Neuronal stem cell (in vitro differentiated cells): ENCODE measurements around the gene ANXA3.

Experiments used
- DNase-seq: peaks from one replicate; pipeline ENCODE4 v3.0.0-alpha.2; 2013; ENCODE audit warnings: low spot score
- H2AFZ ChIP-seq: one replicate; pipeline ENCODE4 v1.6.1; 2013; ENCODE audit warnings: mild to moderate bottlenecking, low read length, inconsistent platforms
- H2AK5ac ChIP-seq: 2 replicates; pipeline ENCODE4 v1.6.1; 2013; ENCODE audit warnings: low read depth, mild to moderate bottlenecking, inconsistent platforms, low read length, moderate library complexity, mixed read lengths
- H2BK120ac ChIP-seq: 2 replicates; pipeline ENCODE4 v1.6.1; 2013; ENCODE audit warnings: low read depth, mild to moderate bottlenecking, inconsistent platforms, low read length, moderate library complexity, mixed read lengths
- H2BK12ac ChIP-seq: one replicate; pipeline ENCODE4 v1.6.1; 2013; ENCODE audit warnings: low read length, inconsistent platforms
- H2BK15ac ChIP-seq: 2 replicates; pipeline ENCODE4 v1.6.1; 2013; ENCODE audit warnings: mild to moderate bottlenecking, low read length, inconsistent platforms, mixed read lengths
- H2BK5ac ChIP-seq: one replicate; pipeline ENCODE4 v1.6.1; 2013; ENCODE audit warnings: inconsistent platforms, mild to moderate bottlenecking, low read length, moderate library complexity
- H3K14ac ChIP-seq: one replicate; pipeline ENCODE4 v1.6.1; 2013; ENCODE audit warnings: low read length, inconsistent platforms
- H3K18ac ChIP-seq: 2 replicates; pipeline ENCODE4 v1.6.1; 2013; ENCODE audit warnings: low read length, inconsistent platforms
- H3K23ac ChIP-seq: 2 replicates; pipeline ENCODE4 v1.6.1; 2013; ENCODE audit warnings: low read depth, mild to moderate bottlenecking, mixed read lengths, low read length, inconsistent platforms; ENCODE audit not compliant: poor library complexity
- H3K27ac ChIP-seq: replicated peaks from 3 replicates; pipeline ENCODE4 v1.5.1; 2013; ENCODE audit warnings: low read length, inconsistent platforms
- H3K27me3 ChIP-seq, 3 experiments: 2 replicates each; pipeline ENCODE4 v1.6.1; 2013; ENCODE audit warnings: low read length in 3 of 3, mild to moderate bottlenecking in 2 of 3, inconsistent platforms in 1 of 3, low read depth in 1 of 3, mixed read lengths in 1 of 3, moderate library complexity in 1 of 3; ENCODE audit not compliant: control insufficient read depth in 3 of 3, insufficient read depth in 3 of 3
- H3K36me3 ChIP-seq, 2 donors: replicated peaks in 1 of 2; 2 replicates each; pipeline ENCODE4 v1.6.1; 2013; ENCODE audit warnings: low read length in 2 of 2; ENCODE audit not compliant: control insufficient read depth in 2 of 2, insufficient read depth in 2 of 2
- H3K4ac ChIP-seq: 2 replicates; pipeline ENCODE4 v1.6.1; 2013; ENCODE audit warnings: inconsistent platforms, mild to moderate bottlenecking, low read length, moderate library complexity
- H3K4me1 ChIP-seq, 2 donors: 1 replicate in 1 of 2; 2 replicates in 1 of 2; pipeline ENCODE4 v1.6.1; 2013; ENCODE audit warnings: low read length in 2 of 2, low read depth in 1 of 2; ENCODE audit not compliant: control insufficient read depth in 2 of 2, insufficient read depth in 1 of 2
- H3K4me2 ChIP-seq: one replicate; pipeline ENCODE4 v1.6.1; 2013; ENCODE audit warnings: mild to moderate bottlenecking, low read length, inconsistent platforms; ENCODE audit not compliant: insufficient read depth, poor library complexity, severe bottlenecking
- H3K4me3 ChIP-seq, 2 donors: 2 replicates each; pipeline ENCODE4 v1.5.1; 2013; ENCODE audit warnings: low read length in 2 of 2, mild to moderate bottlenecking in 2 of 2, inconsistent platforms in 1 of 2, moderate library complexity in 1 of 2
- H3K79me1 ChIP-seq: one replicate; pipeline ENCODE4 v1.6.1; 2013; ENCODE audit warnings: low read depth, mild to moderate bottlenecking, inconsistent platforms, low read length, moderate library complexity
- H3K9ac ChIP-seq: one replicate; pipeline ENCODE4 v1.6.1; 2013; ENCODE audit warnings: mild to moderate bottlenecking, low read depth, low read length, inconsistent platforms; ENCODE audit not compliant: poor library complexity
- H3K9me3 ChIP-seq, 2 donors: replicated peaks in 1 of 2; 2 replicates each; pipeline versions ENCODE3 to v1.6.1; 2013; ENCODE audit warnings: low read length in 2 of 2, mild to moderate bottlenecking in 2 of 2, inconsistent platforms in 1 of 2, low read depth in 1 of 2, mixed read lengths in 1 of 2, moderate library complexity in 1 of 2; ENCODE audit not compliant: control insufficient read depth in 2 of 2, insufficient read depth in 1 of 2
- H4K8ac ChIP-seq: one replicate; pipeline ENCODE4 v1.6.1; 2013; ENCODE audit warnings: low read depth, mild to moderate bottlenecking, inconsistent platforms, low read length, moderate library complexity
- H4K91ac ChIP-seq: one replicate; pipeline ENCODE4 v1.6.1; 2013; ENCODE audit warnings: low read length, low read depth, mild to moderate bottlenecking, inconsistent platforms; ENCODE audit not compliant: poor library complexity
- WGBS, 2 donors: extraction: QIAGEN DNeasy Blood & Tissue Kit; methylation state at CpG; one replicate each; pipeline ENCODE4 v1.1.7; 2013; ENCODE audit warnings: missing lambda C conversion rate in 2 of 2, mixed read lengths in 1 of 2; ENCODE audit not compliant: insufficient read length in 2 of 2, insufficient replicate concordance in 1 of 2; ENCODE audit errors: extremely low coverage in 2 of 2; 5-methylcytosine and 5-hydroxymethylcytosine counted together

ANXA3 gene

GRCh38 chr4:78650106-78651024 lies 98.8 kb downstream of the ANXA3 start:
- no peak overlapping the region for H2AK5ac ChIP-seq
- H3K9me3 ChIP-seq = no peaks in the 10 kb centered on the region
- no peak overlapping the region for H2BK15ac ChIP-seq
- no peak overlapping the region for H2BK5ac ChIP-seq
- H4K8ac ChIP-seq = no peak overlapping the region
- no peak overlapping the region for H3K14ac ChIP-seq
- H3K4ac ChIP-seq = no peak overlapping the region
- no peak overlapping the region for H4K91ac ChIP-seq
- H3K4me3 ChIP-seq = no peak overlapping the region
- DNase-seq = no peak
- H3K4me1 ChIP-seq = peaks cover 0 to 3% of the 10 kb centered on the region in 2 donors
- H3K9ac ChIP-seq = no peak overlapping the region
- no peaks in the 10 kb centered on the region for H3K27me3 ChIP-seq
- H3K36me3 ChIP-seq = no peaks in the 10 kb centered on the region
- whole genome bisulfite sequencing, 2 donors = no CpG with 5 or more reads among the region's 3 CpGs
- no peak overlapping the region for H3K23ac ChIP-seq
- no peak overlapping the region for H3K4me2 ChIP-seq
- no peak overlapping the region for H3K27ac ChIP-seq
- H2AFZ ChIP-seq = no peak overlapping the region
- no peak overlapping the region for H2BK12ac ChIP-seq
- no peak overlapping the region for H3K18ac ChIP-seq
- H3K79me1 ChIP-seq = no peaks in the 10 kb centered on the region
- no peak overlapping the region for H2BK120ac ChIP-seq

DNA sequence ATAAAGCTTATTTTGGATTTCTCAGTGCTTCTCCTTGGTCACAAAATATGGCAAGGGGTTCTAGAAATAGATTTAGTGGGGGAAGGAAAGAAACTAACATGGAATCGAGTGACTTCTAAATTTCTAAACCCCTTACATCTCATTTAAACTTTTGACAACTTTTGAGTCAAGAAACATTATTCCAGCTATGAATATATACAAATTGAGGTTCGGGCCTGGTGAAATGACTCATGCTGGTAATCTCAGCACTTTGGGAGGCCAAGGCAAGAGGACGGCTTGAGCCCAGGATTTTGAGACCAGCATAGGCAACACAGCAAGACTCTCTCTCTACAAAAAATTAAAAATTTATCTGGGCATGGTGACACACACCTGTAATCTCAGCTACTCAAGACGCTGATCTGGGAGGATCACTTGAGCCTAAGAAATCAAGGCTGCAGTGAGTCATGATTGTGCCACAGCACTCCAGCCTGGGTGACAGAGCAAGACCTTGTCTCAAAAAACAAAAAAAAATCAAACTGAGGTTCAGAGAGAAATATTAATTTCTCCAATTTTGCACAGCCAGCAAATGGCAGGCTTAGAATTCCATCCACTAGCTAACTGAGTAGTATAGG lies 99.8 kb downstream of the ANXA3 start:
- Histone ChIP-seq H3K27ac (no peak overlapping the region), H3K4me1 (peaks cover 0 to 3% of the 10 kb centered on the region in 2 donors)
- no peak for DNase-seq

GRCh38 chr4:78652282-78652876 lies 100.8 kb downstream of the ANXA3 start:
- WGBS, 2 donors = no CpG with 5 or more reads among the region's 1 CpG
- Histone ChIP-seq H2AFZ (no peak overlapping the region), H3K27me3 (no peaks in the 10 kb centered on the region), H3K36me3 (no peaks in the 10 kb centered on the region), H2BK12ac (no peak overlapping the region), H4K8ac (no peak overlapping the region), H3K4me2 (no peak overlapping the region), H2AK5ac (no peak overlapping the region), H3K27ac (no peak overlapping the region), H3K9me3 (no peaks in the 10 kb centered on the region), H3K79me1 (no peaks in the 10 kb centered on the region), H3K23ac (no peak overlapping the region), H2BK15ac (no peak overlapping the region), H3K4me3 (no peak overlapping the region), H3K4me1 (peaks cover 0 to 3% of the 10 kb centered on the region in 2 donors), H3K9ac (no peak overlapping the region), H2BK5ac (no peak overlapping the region), H3K4ac (no peak overlapping the region), H2BK120ac (no peak overlapping the region), H3K18ac (no peak overlapping the region), H3K14ac (no peak overlapping the region), H4K91ac (no peak overlapping the region)
- DNase-seq = no peak

More for the DNA sequence above, 99.8 kb downstream of the ANXA3 start:
- Histone ChIP-seq H3K4me3 (no peak overlapping the region), H3K9me3 (no peaks in the 10 kb centered on the region), H4K8ac (no peak overlapping the region), H3K23ac (no peak overlapping the region), H2BK5ac (no peak overlapping the region), H3K14ac (no peak overlapping the region), H3K9ac (no peak overlapping the region), H3K36me3 (no peaks in the 10 kb centered on the region), H3K4ac (no peak overlapping the region), H2BK120ac (no peak overlapping the region), H3K27me3 (no peaks in the 10 kb centered on the region), H4K91ac (no peak overlapping the region), H2AK5ac (no peak overlapping the region), H3K4me2 (no peak overlapping the region), H2BK12ac (no peak overlapping the region), H3K18ac (no peak overlapping the region), H2BK15ac (no peak overlapping the region), H3K79me1 (no peaks in the 10 kb centered on the region), H2AFZ (no peak overlapping the region)
- no CpG with 5 or more reads among the region's 4 CpGs for WGBS, 2 donors

- WGBS, 2 donors = no CpG with 5 or more reads among the region's 2 CpGs
- no peaks in the 10 kb centered on the region for H3K79me1 ChIP-seq
- peaks cover 0 to 3% of the 10 kb centered on the region in 2 donors for H3K4me1 ChIP-seq
- no peak overlapping the region for H3K9ac ChIP-seq
- H3K14ac ChIP-seq = no peak overlapping the region
- no peak overlapping the region for H2BK15ac ChIP-seq
- H4K8ac ChIP-seq = no peak overlapping the region
- H3K4me3 ChIP-seq = no peak overlapping the region
- H3K27ac ChIP-seq = no peak overlapping the region
- H2AFZ ChIP-seq = no peak overlapping the region
- no peaks in the 10 kb centered on the region for H3K36me3 ChIP-seq
- no peak for DNase-seq
- H2AK5ac ChIP-seq = no peak overlapping the region
- no peak overlapping the region for H4K91ac ChIP-seq
- no peak overlapping the region for H2BK120ac ChIP-seq
- no peaks in the 10 kb centered on the region for H3K27me3 ChIP-seq
- no peak overlapping the region for H2BK12ac ChIP-seq
- H3K4ac ChIP-seq = no peak overlapping the region
- no peak overlapping the region for H3K4me2 ChIP-seq
- no peaks in the 10 kb centered on the region for H3K9me3 ChIP-seq
- no peak overlapping the region for H3K23ac ChIP-seq
- no peak overlapping the region for H2BK5ac ChIP-seq
- H3K18ac ChIP-seq = no peak overlapping the region
These were observed 102.1 kb downstream of the ANXA3 start for GRCh38 chr4:78653655-78654054.
